Natural killer cell (primary cell): ENCODE data around the gene NCS1. TPM values are rescaled to one million over a fixed set of nuclear protein-coding genes. Genes with fewer than 3 reads are reported as not detected.

Source experiments
- ATAC-seq, 3 donors: fragments of 150-1000 bp in 2 of 3; fragments of 200-7000 bp in 1 of 3; cut with Tn5 transposase; 1 replicate in 1 of 3; 2 replicates in 2 of 3; pipeline ENCODE4 v1.10.0; 2021; ENCODE audit warnings: mild to moderate bottlenecking in 2 of 3, moderate library complexity in 2 of 3
- DNase-seq, 2 donors: peaks; one replicate each; pipeline versions ENCODE4 v3.0.0 to v3.0.0-alpha.2; 2013 to 2021; ENCODE audit warnings: mixed read lengths in 1 of 2
- H3K27ac ChIP-seq: one replicate; pipeline ENCODE4 v1.5.1; 2013; ENCODE audit warnings: mild to moderate bottlenecking, low read length
- H3K27me3 ChIP-seq: one replicate; pipeline ENCODE4 v1.6.1; 2013; ENCODE audit warnings: low read length; ENCODE audit not compliant: control insufficient read depth, insufficient read depth
- H3K36me3 ChIP-seq: one replicate; pipeline ENCODE4 v1.6.1; 2013; ENCODE audit warnings: low read length; ENCODE audit not compliant: control insufficient read depth, insufficient read depth
- H3K4me1 ChIP-seq: one replicate; pipeline ENCODE4 v1.6.1; 2013; ENCODE audit warnings: low read length; ENCODE audit not compliant: control insufficient read depth, insufficient read depth
- H3K4me3 ChIP-seq: one replicate; pipeline ENCODE4 v1.5.1; 2013; ENCODE audit warnings: low read length
- H3K9me3 ChIP-seq: one replicate; pipeline ENCODE4 v1.6.1; 2013; ENCODE audit warnings: low read length; ENCODE audit not compliant: control insufficient read depth, insufficient read depth
- H3K27ac Mint-ChIP-seq, 2 donors: one replicate each; pipeline ENCODE4 v1.8.0; 2022; ENCODE audit warnings: mild to moderate bottlenecking in 2 of 2, mixed read lengths in 2 of 2, moderate library complexity in 1 of 2
- H3K27me3 Mint-ChIP-seq, 2 donors: one replicate each; pipeline ENCODE4 v1.8.0; 2022; ENCODE audit warnings: low read depth in 2 of 2, mixed read lengths in 2 of 2
- H3K36me3 Mint-ChIP-seq: one replicate; pipeline ENCODE4 v1.8.0; 2022; ENCODE audit warnings: mixed read lengths
- H3K4me1 Mint-ChIP-seq, 2 donors: one replicate each; pipeline ENCODE4 v1.8.0; 2022; ENCODE audit warnings: mixed read lengths in 2 of 2
- H3K4me3 Mint-ChIP-seq: one replicate; pipeline ENCODE4 v1.8.0; 2022; ENCODE audit warnings: mild to moderate bottlenecking, moderate library complexity, mixed read lengths
- H3K9me3 Mint-ChIP-seq, 2 donors: one replicate each; pipeline ENCODE4 v1.8.0; 2022; ENCODE audit warnings: mixed read lengths in 2 of 2
- WGBS: methylation state at CpG from one replicate; pipeline ENCODE4 v1.1.7; 2013; ENCODE audit warnings: missing lambda C conversion rate; ENCODE audit not compliant: insufficient coverage; 5-methylcytosine and 5-hydroxymethylcytosine counted together
- intact Hi-C: fragments of 100-400 bp; cut with micrococcal nuclease; formaldehyde crosslinking; loops from one replicate; pipeline ENCODE4 v1.14.2; 2022
- total RNA-seq, 4 donors: library from RNA; stranded (reverse); fragments of 120-200 nt in 1 of 4; gene quantifications; one replicate each; pipeline versions ENCODE4 v1.2.3 to v1.2.4, GENCODE V29; 2013 to 2022
- TF ChIP-seq, protein P1 (sequence below): fragments of 200-600 bp; IDR thresholded peaks from one replicate; pipeline ENCODE4 v1.8.0; 2022; ENCODE audit warnings: antibody characterized with exemption

NCS1 gene
- total RNA-seq, 3 donors from 2014 or later (not counting 1 experiment from before 2014, with no cell fraction given) = 1.4 to 2.4 (median 1.5) TPM

DNA sequence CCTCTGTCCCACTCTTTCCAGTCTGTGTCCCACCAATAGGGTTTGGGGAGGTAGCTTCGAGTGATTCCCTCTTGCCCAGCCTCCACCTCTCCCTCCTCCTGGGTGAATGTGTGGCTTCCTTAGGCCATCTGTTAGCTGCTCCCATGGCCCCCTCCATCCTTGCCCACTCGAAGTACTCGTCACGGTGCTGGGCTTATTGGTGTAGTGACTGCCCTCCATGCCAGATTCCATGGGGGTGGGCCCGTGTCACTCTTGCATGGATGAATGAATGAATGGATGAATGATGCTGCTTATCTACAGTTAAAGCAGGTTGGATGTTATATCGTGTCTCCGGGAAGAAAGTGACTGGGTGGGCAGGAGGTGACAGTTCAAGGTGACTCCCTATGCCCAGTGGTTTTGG, 112.5 kb downstream of the NCS1 start:
- TF ChIP-seq, protein P1, sequence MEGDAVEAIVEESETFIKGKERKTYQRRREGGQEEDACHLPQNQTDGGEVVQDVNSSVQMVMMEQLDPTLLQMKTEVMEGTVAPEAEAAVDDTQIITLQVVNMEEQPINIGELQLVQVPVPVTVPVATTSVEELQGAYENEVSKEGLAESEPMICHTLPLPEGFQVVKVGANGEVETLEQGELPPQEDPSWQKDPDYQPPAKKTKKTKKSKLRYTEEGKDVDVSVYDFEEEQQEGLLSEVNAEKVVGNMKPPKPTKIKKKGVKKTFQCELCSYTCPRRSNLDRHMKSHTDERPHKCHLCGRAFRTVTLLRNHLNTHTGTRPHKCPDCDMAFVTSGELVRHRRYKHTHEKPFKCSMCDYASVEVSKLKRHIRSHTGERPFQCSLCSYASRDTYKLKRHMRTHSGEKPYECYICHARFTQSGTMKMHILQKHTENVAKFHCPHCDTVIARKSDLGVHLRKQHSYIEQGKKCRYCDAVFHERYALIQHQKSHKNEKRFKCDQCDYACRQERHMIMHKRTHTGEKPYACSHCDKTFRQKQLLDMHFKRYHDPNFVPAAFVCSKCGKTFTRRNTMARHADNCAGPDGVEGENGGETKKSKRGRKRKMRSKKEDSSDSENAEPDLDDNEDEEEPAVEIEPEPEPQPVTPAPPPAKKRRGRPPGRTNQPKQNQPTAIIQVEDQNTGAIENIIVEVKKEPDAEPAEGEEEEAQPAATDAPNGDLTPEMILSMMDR = no peak
- Histone ChIP-seq H3K4me3 (no peak overlapping the region), H3K27me3 (no peaks in the 10 kb centered on the region), H3K36me3 (no peaks in the 10 kb centered on the region), H3K4me1 (no peaks in the 10 kb centered on the region), H3K27ac (no peak overlapping the region), H3K9me3 (no peaks in the 10 kb centered on the region)
- Mint-ChIP-seq H3K4me3 (no peak overlapping the region), H3K27me3 (peaks cover 9 to 22% of the 10 kb centered on the region in 2 donors), H3K9me3 (no peaks in the 10 kb centered on the region), H3K27ac (no peak overlapping the region), H3K36me3 (no peaks in the 10 kb centered on the region), H3K4me1 (peaks cover 0 to 4% of the 10 kb centered on the region in 2 donors)
- ATAC-seq = no peak
- DNase-seq = no peak
- intact Hi-C loops = no loop called here
- 85% methylated on average over 7 of the region's 7 CpGs for WGBS

DNA sequence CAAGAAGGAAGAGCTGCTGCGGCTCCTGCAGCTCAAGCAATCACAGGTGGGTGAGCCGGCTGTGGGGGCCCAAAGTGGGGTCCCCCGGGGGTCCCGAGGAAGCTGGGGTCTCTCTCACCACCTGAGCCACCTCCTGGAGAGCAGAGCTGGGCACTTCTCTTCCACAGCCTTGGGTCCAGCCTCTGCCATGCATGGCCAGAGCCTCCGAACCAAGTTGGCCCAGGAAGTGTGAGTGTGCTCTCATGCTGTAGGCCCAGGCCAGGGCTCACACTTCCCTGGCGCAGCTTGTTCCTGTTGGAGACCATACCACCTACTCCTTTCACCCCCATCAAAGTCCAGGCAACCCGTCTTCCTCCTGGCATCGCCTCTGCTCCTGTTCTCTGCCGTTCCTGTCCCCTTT, 113.1 kb downstream of the NCS1 start:
- no peak overlapping the region for H3K4me3 Mint-ChIP-seq
- H3K27ac Mint-ChIP-seq = no peak overlapping the region
- DNase-seq (no peak), ATAC-seq (no peak)
- TF ChIP-seq, protein P1 = no peak
- no peaks in the 10 kb centered on the region for H3K9me3 ChIP-seq
- H3K27ac ChIP-seq = no peak overlapping the region
- intact Hi-C loops = no loop called here
- H3K4me1 Mint-ChIP-seq = peaks cover 0 to 4% of the 10 kb centered on the region in 2 donors
- WGBS = 71% methylated on average over 9 of the region's 9 CpGs
- H3K36me3 Mint-ChIP-seq = no peaks in the 10 kb centered on the region
- no peaks in the 10 kb centered on the region for H3K4me1 ChIP-seq
- no peaks in the 10 kb centered on the region for H3K27me3 ChIP-seq
- peaks cover 13 to 25% of the 10 kb centered on the region in 2 donors for H3K27me3 Mint-ChIP-seq
- H3K4me3 ChIP-seq = no peak overlapping the region
- no peaks in the 10 kb centered on the region for H3K36me3 ChIP-seq
- H3K9me3 Mint-ChIP-seq = no peaks in the 10 kb centered on the region

DNA sequence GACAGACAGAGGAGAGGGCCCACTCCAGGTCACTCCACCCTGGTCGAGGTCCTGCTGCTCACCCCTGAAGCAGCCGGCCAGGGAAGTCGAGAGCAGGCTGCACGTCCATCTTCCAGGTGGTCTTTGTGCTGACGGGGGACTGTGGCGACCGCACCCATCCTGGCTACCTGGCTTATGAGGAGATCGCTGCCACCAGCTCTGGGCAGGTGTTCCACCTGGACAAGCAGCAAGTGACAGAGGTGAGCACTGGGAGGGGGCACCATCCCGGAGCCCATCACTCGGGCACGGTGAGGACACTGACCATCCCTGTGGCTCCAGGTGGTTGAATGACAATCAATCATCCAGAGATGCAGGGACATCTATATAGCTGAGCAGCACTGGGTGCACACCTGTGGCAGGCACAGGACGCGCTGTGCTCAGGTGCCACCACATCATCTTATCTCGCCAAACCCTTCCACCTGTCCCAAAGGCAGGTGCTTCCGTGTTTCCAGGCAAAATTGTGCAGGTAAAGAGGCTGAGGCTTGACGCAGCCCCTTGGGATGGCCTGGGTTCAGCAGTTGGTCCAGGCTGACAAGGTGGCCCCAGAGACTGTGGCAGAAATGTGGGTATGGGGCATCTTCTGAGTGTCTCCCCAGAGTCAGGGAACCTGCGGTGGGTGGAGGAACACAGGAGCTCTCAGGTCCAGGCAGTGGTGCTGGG, 114.0 kb downstream of the NCS1 start:
- 90% methylated on average over 17 of the region's 17 CpGs for WGBS
- ATAC-seq (no peak), DNase-seq (no peak)
- Histone ChIP-seq H3K27me3 (no peaks in the 10 kb centered on the region), H3K9me3 (no peaks in the 10 kb centered on the region), H3K36me3 (no peaks in the 10 kb centered on the region), H3K27ac (no peak overlapping the region), H3K4me1 (no peaks in the 10 kb centered on the region), H3K4me3 (no peak overlapping the region)
- H3K9me3 Mint-ChIP-seq = no peaks in the 10 kb centered on the region
- H3K27ac Mint-ChIP-seq = no peak overlapping the region
- H3K4me3 Mint-ChIP-seq = no peak overlapping the region
- H3K27me3 Mint-ChIP-seq = peaks cover 21 to 27% of the 10 kb centered on the region in 2 donors
- H3K36me3 Mint-ChIP-seq = no peaks in the 10 kb centered on the region
- peaks cover 0 to 4% of the 10 kb centered on the region in 2 donors for H3K4me1 Mint-ChIP-seq
- TF ChIP-seq, protein P1 = no peak
- intact Hi-C loops = no loop called here

Other genes starting within 250 kb of the NCS1 start
- 100 to 1,000 TPM; 177 to 209 (median 203) TPM for gene FNBP1, start 129.2 kb upstream of the NCS1 start, total RNA-seq
- gene GPR107, start 118.5 kb upstream of the NCS1 start, total RNA-seq = 10 to 100 TPM; 32.9 to 49.5 (median 41.8) TPM
- not detected for gene HMCN2, start 93.4 kb downstream of the NCS1 start, total RNA-seq